Trophoblast cell (in vitro differentiated cells and primary cell): Measurements from ENCODE around the gene XXYLT1.

ENCODE experiments used
- DNase-seq, 2 donors: peaks; one replicate each; pipeline ENCODE4 v3.0.0-alpha.2; 2016
- H2AFZ ChIP-seq: 2 replicates; pipeline ENCODE4 v1.6.1; 2013; ENCODE audit warnings: low read length, moderate library complexity, mild to moderate bottlenecking; ENCODE audit not compliant: insufficient read depth, poor library complexity
- H2AK5ac ChIP-seq: 2 replicates; pipeline ENCODE4 v1.6.1; 2013; ENCODE audit warnings: mild to moderate bottlenecking, low read length
- H2BK120ac ChIP-seq: 2 replicates; pipeline ENCODE4 v1.6.1; 2013; ENCODE audit warnings: low read length, mild to moderate bottlenecking, moderate library complexity; ENCODE audit not compliant: insufficient read depth, poor library complexity
- H2BK12ac ChIP-seq: 2 replicates; pipeline ENCODE4 v1.6.1; 2013; ENCODE audit warnings: mild to moderate bottlenecking, low read length, moderate library complexity
- H2BK5ac ChIP-seq: 2 replicates; pipeline ENCODE4 v1.6.1; 2013; ENCODE audit warnings: low read length, low read depth, moderate library complexity, mild to moderate bottlenecking; ENCODE audit not compliant: poor library complexity
- H3K14ac ChIP-seq: 2 replicates; pipeline ENCODE4 v1.6.1; 2013; ENCODE audit warnings: mild to moderate bottlenecking, low read length
- H3K18ac ChIP-seq: 2 replicates; pipeline ENCODE4 v1.6.1; 2013; ENCODE audit warnings: mild to moderate bottlenecking, low read length
- H3K23ac ChIP-seq: 2 replicates; pipeline ENCODE4 v1.6.1; 2013; ENCODE audit warnings: low read length
- H3K27ac ChIP-seq: 2 replicates; pipeline ENCODE4 v1.5.1; 2013; ENCODE audit warnings: low read depth, mild to moderate bottlenecking, inconsistent platforms, low read length, moderate library complexity
- H3K27me3 ChIP-seq: 2 replicates; pipeline ENCODE4 v1.6.1; 2013; ENCODE audit warnings: inconsistent platforms, mild to moderate bottlenecking, low read length, moderate library complexity; ENCODE audit not compliant: insufficient read depth
- H3K36me3 ChIP-seq, 2 experiments: 1 replicate in 1 of 2; 2 replicates in 1 of 2; pipeline ENCODE4 v1.6.1; 2013; ENCODE audit warnings: low read length in 2 of 2, mild to moderate bottlenecking in 2 of 2, moderate library complexity in 1 of 2; ENCODE audit not compliant: insufficient read depth in 2 of 2, control insufficient read depth in 1 of 2
- H3K4ac ChIP-seq: 2 replicates; pipeline ENCODE4 v1.6.1; 2013; ENCODE audit warnings: low read depth, mild to moderate bottlenecking, low read length, moderate library complexity
- H3K4me1 ChIP-seq, 2 experiments: 1 replicate in 1 of 2; 2 replicates in 1 of 2; pipeline ENCODE4 v1.6.1; 2013; ENCODE audit warnings: low read length in 2 of 2, mild to moderate bottlenecking in 2 of 2, moderate library complexity in 1 of 2; ENCODE audit not compliant: insufficient read depth in 2 of 2, control insufficient read depth in 1 of 2
- H3K4me2 ChIP-seq: 2 replicates; pipeline ENCODE4 v1.6.1; 2013; ENCODE audit warnings: inconsistent platforms, mild to moderate bottlenecking, low read length, moderate library complexity
- H3K4me3 ChIP-seq: 2 replicates; pipeline ENCODE4 v1.5.1; 2013; ENCODE audit warnings: mild to moderate bottlenecking, low read depth, low read length, inconsistent platforms
- H3K79me1 ChIP-seq: one replicate; pipeline ENCODE4 v1.6.1; 2013; ENCODE audit warnings: low read length
- H3K79me2 ChIP-seq: 2 replicates; pipeline ENCODE4 v1.6.1; 2013; ENCODE audit warnings: low read length, mild to moderate bottlenecking; ENCODE audit not compliant: control insufficient read depth, insufficient read depth, poor library complexity
- H3K9ac ChIP-seq: 2 replicates; pipeline ENCODE4 v1.6.1; 2013; ENCODE audit warnings: mild to moderate bottlenecking, low read length
- H3K9me3 ChIP-seq: 2 replicates; pipeline ENCODE4 v1.6.1; 2013; ENCODE audit warnings: low read depth, mild to moderate bottlenecking, control low read depth, inconsistent platforms, low read length; ENCODE audit not compliant: insufficient read depth
- H4K12ac ChIP-seq: 2 replicates; pipeline ENCODE4 v1.6.1; 2013; ENCODE audit warnings: low read depth, mild to moderate bottlenecking, low read length, moderate library complexity
- H4K8ac ChIP-seq: 2 replicates; pipeline ENCODE4 v1.6.1; 2013; ENCODE audit warnings: low read depth, mild to moderate bottlenecking, low read length, moderate library complexity
- H4K91ac ChIP-seq: one replicate; pipeline ENCODE4 v1.6.1; 2013; ENCODE audit warnings: low read depth, mild to moderate bottlenecking, low read length, moderate library complexity
- WGBS: extraction: QIAGEN DNeasy Blood & Tissue Kit; methylation state at CpG from one replicate; pipeline ENCODE4 v1.1.7; 2013; ENCODE audit warnings: missing lambda C conversion rate; ENCODE audit not compliant: insufficient read length, insufficient coverage; ENCODE audit errors: extremely low coverage; 5-methylcytosine and 5-hydroxymethylcytosine counted together

The XXYLT1 gene

DNA sequence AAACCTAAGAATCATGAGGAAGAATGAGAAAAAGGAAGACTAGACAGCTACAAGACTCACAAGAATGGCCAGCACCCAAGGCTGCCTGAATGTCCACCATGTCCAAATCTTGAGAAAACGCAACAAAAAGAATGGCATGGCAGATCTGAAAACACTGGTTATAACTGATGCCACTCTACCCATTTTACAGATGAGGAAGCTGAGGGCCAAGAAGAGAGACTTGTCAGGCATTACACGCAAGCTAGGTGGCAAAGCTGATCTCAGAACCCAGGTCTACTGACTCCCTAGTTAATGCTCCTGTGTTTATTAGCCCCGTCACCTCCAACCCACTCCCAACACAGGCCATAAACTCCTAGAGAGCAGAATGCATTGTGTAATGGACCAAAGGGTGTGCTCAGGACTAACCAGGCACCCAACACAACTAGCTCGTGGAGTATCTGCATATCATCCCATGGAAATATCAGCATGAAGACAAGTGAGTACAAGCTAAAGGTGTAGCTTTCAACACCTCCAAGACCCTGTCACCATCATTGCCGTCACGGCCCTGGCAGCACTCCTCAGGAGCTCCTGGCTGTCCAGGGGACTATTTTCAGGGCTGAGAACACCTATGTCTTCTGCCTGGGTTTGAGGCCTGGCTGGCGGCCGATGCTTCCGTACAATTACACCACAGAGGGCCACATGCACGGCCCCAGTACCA lies 111.7 kb downstream of the XXYLT1 start:
- Histone ChIP-seq H2BK5ac (no peak overlapping the region), H3K4me1 (peaks cover 7 to 13% of the 10 kb centered on the region in 2 experiments), H3K4me2 (no peak overlapping the region), H3K36me3 (no peaks in the 10 kb centered on the region), H3K27ac (no peak overlapping the region), H4K12ac (no peak overlapping the region), H3K79me2 (no peaks in the 10 kb centered on the region), H2AK5ac (no peak overlapping the region), H2BK120ac (no peak overlapping the region), H2BK12ac (no peak overlapping the region), H3K79me1 (no peaks in the 10 kb centered on the region), H3K9ac (no peak overlapping the region), H3K14ac (no peak overlapping the region), H2AFZ (no peak overlapping the region), H4K8ac (no peak overlapping the region), H3K4me3 (no peak overlapping the region), H3K18ac (no peak overlapping the region), H4K91ac (no peak overlapping the region), H3K27me3 (no peaks in the 10 kb centered on the region), H3K4ac (no peak overlapping the region), H3K9me3 (no peaks in the 10 kb centered on the region), H3K23ac (no peak overlapping the region)
- no peak for DNase-seq
- WGBS, result no CpG with 5 or more reads among the region's 10 CpGs

DNA sequence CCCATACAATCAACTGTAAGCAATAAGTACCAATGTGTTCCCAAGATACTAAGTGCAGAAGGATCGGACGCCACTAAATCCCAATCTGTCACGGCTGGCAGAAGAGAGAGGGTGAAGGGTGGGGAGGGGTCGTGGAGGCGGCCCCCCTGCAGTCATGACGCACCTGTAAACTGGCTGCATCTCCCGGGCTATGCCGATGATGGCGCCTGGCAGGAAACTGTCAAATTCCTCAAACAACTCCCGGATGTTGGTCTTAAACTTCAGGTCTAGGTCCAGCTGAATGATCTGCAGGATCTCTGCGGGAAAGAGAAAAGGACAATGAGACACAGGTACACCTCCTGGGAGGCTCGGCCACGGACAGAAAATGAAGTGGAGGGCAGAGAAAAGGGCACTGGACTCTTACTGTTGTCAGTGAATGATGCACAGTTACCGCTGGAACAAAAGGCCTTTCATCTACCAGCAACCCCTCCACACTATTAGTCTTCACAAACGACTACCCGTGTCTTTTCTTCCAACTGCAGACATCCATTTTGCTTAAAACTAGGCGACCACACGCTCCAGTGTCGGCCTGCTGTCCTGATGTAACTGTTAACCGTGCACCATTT lies 114.6 kb downstream of the XXYLT1 start:
- Histone ChIP-seq H3K14ac (no peak overlapping the region), H3K23ac (no peak overlapping the region), H3K79me2 (no peaks in the 10 kb centered on the region), H3K18ac (no peak overlapping the region), H3K9ac (no peak overlapping the region), H2BK12ac (no peak overlapping the region), H2AK5ac (no peak overlapping the region), H4K12ac (no peak overlapping the region), H3K79me1 (no peaks in the 10 kb centered on the region), H3K27me3 (no peaks in the 10 kb centered on the region), H3K4me3 (no peak overlapping the region), H3K36me3 (no peaks in the 10 kb centered on the region), H3K4ac (no peak overlapping the region), H4K91ac (no peak overlapping the region), H3K4me1 (peaks cover 7 to 17% of the 10 kb centered on the region in 2 experiments), H3K9me3 (no peaks in the 10 kb centered on the region), H4K8ac (no peak overlapping the region), H3K4me2 (no peak overlapping the region), H2AFZ (no peak overlapping the region), H3K27ac (no peak overlapping the region), H2BK120ac (no peak overlapping the region), H2BK5ac (no peak overlapping the region)
- no CpG with 5 or more reads among the region's 20 CpGs for WGBS
- DNase-seq, result no peak

DNA sequence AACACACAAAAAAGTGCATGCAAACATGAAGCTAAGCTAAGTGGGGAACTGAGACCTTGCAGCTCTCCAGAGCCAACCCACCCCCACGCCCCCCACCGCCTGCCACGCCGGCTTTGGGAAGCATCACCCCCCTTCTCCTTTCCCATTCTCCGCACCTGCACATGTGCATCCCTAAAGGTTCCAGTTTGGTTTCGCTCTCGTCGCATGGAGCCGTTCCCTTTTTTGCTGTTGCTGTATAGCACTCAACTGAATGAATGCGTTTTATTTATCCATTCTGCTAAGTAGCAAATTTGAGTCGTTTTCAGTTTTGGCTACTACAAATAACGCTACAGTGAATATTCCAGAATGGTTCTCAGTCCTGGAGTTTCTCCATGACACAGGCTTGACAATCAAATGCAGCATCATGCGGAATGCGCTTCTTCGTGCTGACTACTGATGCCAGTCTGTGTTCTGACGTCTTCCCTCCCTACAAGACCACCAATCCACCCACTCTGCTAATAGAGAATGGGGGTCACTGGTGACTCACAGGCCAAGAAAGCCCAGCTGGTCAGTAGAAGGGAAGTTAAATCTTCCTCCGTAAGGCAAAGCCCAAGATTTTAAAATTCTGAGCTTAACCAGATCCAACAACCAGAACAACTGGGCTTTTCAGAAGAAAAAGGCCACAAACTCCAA lies 115.3 kb downstream of the XXYLT1 start:
- Histone ChIP-seq H3K4me1 (peaks cover 5 to 16% of the 10 kb centered on the region in 2 experiments), H4K8ac (no peak overlapping the region), H3K4me2 (no peak overlapping the region), H3K9me3 (no peaks in the 10 kb centered on the region), H3K79me2 (no peaks in the 10 kb centered on the region), H3K4ac (no peak overlapping the region), H3K27ac (no peak overlapping the region), H3K9ac (no peak overlapping the region), H2AFZ (no peak overlapping the region), H3K4me3 (no peak overlapping the region), H2BK12ac (no peak overlapping the region), H4K91ac (no peak overlapping the region), H2AK5ac (no peak overlapping the region), H3K18ac (no peak overlapping the region), H4K12ac (no peak overlapping the region), H2BK120ac (no peak overlapping the region), H3K23ac (no peak overlapping the region), H3K36me3 (no peaks in the 10 kb centered on the region), H2BK5ac (no peak overlapping the region), H3K14ac (no peak overlapping the region), H3K27me3 (no peaks in the 10 kb centered on the region), H3K79me1 (no peaks in the 10 kb centered on the region)
- WGBS, result no CpG with 5 or more reads among the region's 17 CpGs
- DNase-seq, result no peak

DNA sequence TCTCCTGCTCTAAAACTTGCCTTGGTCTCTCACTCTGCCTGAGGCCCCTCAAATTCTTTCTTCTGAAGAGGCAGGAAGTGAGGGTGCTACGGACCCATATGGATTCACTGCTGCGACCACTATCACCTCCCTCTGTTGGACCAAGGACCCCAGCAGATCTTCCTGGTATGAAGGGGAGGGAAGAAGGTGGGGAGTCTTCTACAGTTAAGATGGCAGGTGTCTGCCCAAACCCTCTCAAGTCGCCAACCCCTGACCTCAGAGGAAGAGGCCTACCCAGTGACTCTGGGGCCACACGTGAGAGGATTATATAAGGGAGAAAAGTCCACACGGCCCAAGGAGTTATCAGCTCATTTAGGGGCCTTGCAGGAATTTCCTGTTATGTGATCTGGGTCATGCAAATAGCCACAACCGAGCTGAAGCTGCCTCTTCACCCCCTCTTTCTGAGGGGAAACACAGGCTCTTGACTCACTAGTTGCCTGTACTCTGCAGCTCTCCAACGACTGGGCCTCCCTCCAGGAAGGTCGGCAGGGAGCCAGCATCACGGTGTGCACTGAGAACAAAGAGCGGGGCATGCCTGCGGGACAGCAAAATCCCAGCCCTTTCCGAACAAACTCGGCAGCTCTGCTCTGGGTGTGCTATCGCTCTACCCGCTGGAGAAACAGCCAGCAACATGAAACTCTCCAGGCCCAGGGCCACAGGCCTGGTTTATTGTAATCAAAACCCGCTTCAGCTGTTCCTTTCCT lies 116.0 kb downstream of the XXYLT1 start:
- no peak for DNase-seq
- no peak overlapping the region for H3K9ac ChIP-seq
- no peaks in the 10 kb centered on the region for H3K9me3 ChIP-seq
- no peak overlapping the region for H3K4me2 ChIP-seq
- no peak overlapping the region for H2AK5ac ChIP-seq
- no peak overlapping the region for H4K91ac ChIP-seq
- H3K27ac ChIP-seq, result no peak overlapping the region
- peaks cover 4 to 15% of the 10 kb centered on the region in 2 experiments for H3K4me1 ChIP-seq
- WGBS, result no CpG with 5 or more reads among the region's 16 CpGs
- no peaks in the 10 kb centered on the region for H3K79me2 ChIP-seq
- no peak overlapping the region for H3K18ac ChIP-seq
- no peak overlapping the region for H3K4me3 ChIP-seq
- no peak overlapping the region for H4K12ac ChIP-seq
- no peak overlapping the region for H2BK12ac ChIP-seq
- H3K36me3 ChIP-seq, result no peaks in the 10 kb centered on the region
- no peak overlapping the region for H2BK120ac ChIP-seq
- no peaks in the 10 kb centered on the region for H3K27me3 ChIP-seq
- no peak overlapping the region for H3K4ac ChIP-seq
- no peak overlapping the region for H3K14ac ChIP-seq
- H2BK5ac ChIP-seq, result no peak overlapping the region
- no peak overlapping the region for H3K23ac ChIP-seq
- H3K79me1 ChIP-seq, result no peaks in the 10 kb centered on the region
- H4K8ac ChIP-seq, result no peak overlapping the region
- H2AFZ ChIP-seq, result no peak overlapping the region
